Chondrocyte (in vitro differentiated cells): ENCODE results near the gene ADGRF4. TPM values are rescaled to one million over a fixed set of nuclear protein-coding genes. Genes with fewer than 3 reads are reported as not detected.

Source experiments
- DNase-seq: peaks from one replicate; pipeline ENCODE4 v3.0.0; 2021; ENCODE audit warnings: mixed read lengths, low spot score
- H3K27ac Mint-ChIP-seq: one replicate; pipeline ENCODE4 v1.8.0; 2021; ENCODE audit warnings: mild to moderate bottlenecking, moderate library complexity, mixed read lengths; ENCODE audit not compliant: unreplicated experiment
- H3K27me3 Mint-ChIP-seq: 2 replicates; pipeline ENCODE4 v1.8.0; 2021; ENCODE audit warnings: low read depth, mixed read lengths
- H3K36me3 Mint-ChIP-seq: 2 replicates; pipeline ENCODE4 v1.8.0; 2021; ENCODE audit warnings: low read depth, mixed read lengths
- H3K4me1 Mint-ChIP-seq: 2 replicates; pipeline ENCODE4 v1.8.0; 2021; ENCODE audit warnings: low read depth, mild to moderate bottlenecking, mixed read lengths
- H3K4me3 Mint-ChIP-seq: one replicate; pipeline ENCODE4 v1.8.0; 2021; ENCODE audit warnings: mild to moderate bottlenecking, moderate library complexity, mixed read lengths; ENCODE audit not compliant: unreplicated experiment
- H3K9me3 Mint-ChIP-seq: 2 replicates; pipeline ENCODE4 v1.8.0; 2021; ENCODE audit warnings: low read depth, mixed read lengths
- CTCF ChIP-seq: fragments of 200-600 bp; sonication (generic); IDR thresholded peaks from 2 replicates; pipeline ENCODE4 v1.5.0; 2021; ENCODE audit warnings: antibody characterized with exemption, mild to moderate bottlenecking, moderate library complexity
- total RNA-seq: library from RNA; stranded (reverse); gene quantifications from 3 replicates; pipeline ENCODE4 v1.2.1, GENCODE V29; 2021

The ADGRF4 gene
- total RNA-seq, 1 donor from 2014 or later, result not detected

- Mint-ChIP-seq H3K27ac (no peak overlapping the region), H3K4me3 (no peak overlapping the region), H3K36me3 (no peaks in the 10 kb centered on the region), H3K4me1 (no peaks in the 10 kb centered on the region), H3K27me3 (no peaks in the 10 kb centered on the region), H3K9me3 (peaks cover 6% of the 10 kb centered on the region)
- no peak for DNase-seq
- TF ChIP-seq CTCF, result no peak
Observed at GRCh38 chr6:47767102-47767501, 68.7 kb downstream of the ADGRF4 start.

- Mint-ChIP-seq H3K27me3 (no peaks in the 10 kb centered on the region), H3K4me1 (no peaks in the 10 kb centered on the region), H3K4me3 (no peak overlapping the region), H3K9me3 (peaks cover 6% of the 10 kb centered on the region), H3K36me3 (no peaks in the 10 kb centered on the region), H3K27ac (no peak overlapping the region)
- no peak for TF ChIP-seq CTCF
- DNase-seq, result no peak
Observed at GRCh38 chr6:47769982-47770381, 71.6 kb downstream of the ADGRF4 start.

Other genes starting within 250 kb of the ADGRF4 start
- gene CD2AP, start 220.8 kb upstream of the ADGRF4 start, total RNA-seq, result 16.1 to 17.8 TPM (median 16.2 TPM) in 3 replicates
- not detected in 3 replicates for gene OPN5, start 83.5 kb downstream of the ADGRF4 start, total RNA-seq